OCI-M2 (cell line): ENCODE measurements around the gene RPS6KA2.

Source experiments
- DNase-seq: peaks from one replicate; lab custom pipeline; 2025; ENCODE audit not compliant: unreplicated experiment; lab: John Stamatoyannopoulos, UW

Gene RPS6KA2

GRCh38 chr6:166656230-166657151 lies 29.4 kb upstream of the RPS6KA2 start:
- DNase-seq: no peak

- DNase-seq: no peak
These were observed 28.7 kb upstream of the RPS6KA2 start for GRCh38 chr6:166655713-166656229.

GRCh38 chr6:166655251-166655650 lies 28.2 kb upstream of the RPS6KA2 start:
- DNase-seq: no peak

DNA sequence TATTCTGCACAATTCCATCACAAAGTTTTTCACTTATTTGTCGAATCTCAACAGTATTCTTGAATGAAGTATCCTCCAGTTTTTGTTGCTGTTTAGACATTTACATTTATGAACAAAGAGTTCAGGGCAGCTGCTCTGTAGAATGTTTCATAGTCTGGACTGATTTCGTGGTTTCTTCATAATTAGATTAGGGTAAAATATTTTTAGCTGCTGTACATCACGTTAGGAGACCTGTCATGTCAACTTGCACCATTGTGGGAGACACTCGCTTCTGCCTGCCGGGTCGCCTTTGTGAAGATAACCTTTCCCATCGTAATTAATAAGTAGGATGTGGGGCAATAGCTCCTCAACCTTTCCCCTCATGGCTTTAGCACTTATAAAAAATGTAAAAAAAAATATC lies 27.5 kb upstream of the RPS6KA2 start:
- no peak for DNase-seq

GRCh38 chr6:166653639-166653941 lies 26.5 kb upstream of the RPS6KA2 start:
- no peak for DNase-seq

GRCh38 chr6:166650824-166651807 lies 24.1 kb upstream of the RPS6KA2 start:
- no peak for DNase-seq

DNA sequence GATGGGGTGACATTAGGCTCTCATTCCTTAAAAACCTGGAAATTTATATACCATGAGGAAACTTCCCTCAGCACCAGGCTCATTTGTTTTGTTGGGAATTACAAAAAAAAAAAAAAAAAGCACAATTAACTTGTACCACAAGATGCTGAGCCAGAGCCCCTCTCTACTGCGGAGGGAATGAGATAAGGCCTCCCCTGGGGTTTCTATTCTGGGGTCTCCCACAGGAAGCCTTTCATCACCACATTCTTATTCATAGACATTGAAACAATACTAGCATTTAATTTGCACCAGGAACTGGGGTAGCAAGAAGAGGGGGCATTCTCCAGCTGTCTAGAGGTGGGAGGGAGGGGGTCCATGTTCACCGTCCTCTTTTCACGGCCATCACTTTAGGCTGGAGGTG lies 23.0 kb upstream of the RPS6KA2 start:
- DNase-seq: no peak

GRCh38 chr6:166648846-166649245 lies 21.8 kb upstream of the RPS6KA2 start:
- DNase-seq: no peak

DNA sequence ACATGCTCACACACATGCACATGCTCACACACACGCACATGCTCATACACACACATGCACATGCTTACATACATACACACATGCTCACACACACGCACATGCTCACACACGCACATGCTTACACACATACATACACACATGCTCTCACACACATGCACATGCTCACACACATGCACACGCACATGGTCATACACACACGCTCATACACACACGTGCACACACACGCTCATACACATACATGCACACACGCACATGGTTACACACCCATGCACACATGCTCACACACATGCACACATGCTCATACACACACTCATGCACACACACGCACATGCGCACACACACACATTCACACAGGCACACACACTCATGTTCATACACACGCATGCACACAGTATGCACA lies 20.8 kb upstream of the RPS6KA2 start:
- no peak for DNase-seq

- DNase-seq: no peak
These were observed 19.7 kb upstream of the RPS6KA2 start for GRCh38 chr6:166646716-166647115.

DNA sequence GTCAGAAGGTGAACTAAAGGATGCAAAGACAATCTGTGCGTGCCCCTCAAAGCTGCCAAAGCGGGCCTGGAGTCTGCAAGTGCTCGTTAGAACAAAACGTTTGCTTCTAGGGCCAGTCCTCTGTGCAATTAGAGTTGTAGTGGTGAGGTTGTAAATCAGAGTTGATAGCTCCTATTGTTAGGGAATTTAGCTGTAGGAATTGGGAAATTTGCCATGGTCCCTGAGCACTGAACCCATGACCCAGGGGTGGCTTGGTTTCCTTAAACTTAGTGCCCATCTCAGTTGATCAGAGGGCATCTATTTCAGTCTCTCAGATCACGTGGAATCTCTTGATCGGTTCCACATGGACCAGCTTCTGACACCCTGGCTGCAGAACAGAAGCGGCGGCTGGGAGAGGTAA lies 18.8 kb upstream of the RPS6KA2 start:
- DNase-seq: no peak

- DNase-seq: no peak
These were observed 17.6 kb upstream of the RPS6KA2 start for GRCh38 chr6:166644681-166645080.

DNA sequence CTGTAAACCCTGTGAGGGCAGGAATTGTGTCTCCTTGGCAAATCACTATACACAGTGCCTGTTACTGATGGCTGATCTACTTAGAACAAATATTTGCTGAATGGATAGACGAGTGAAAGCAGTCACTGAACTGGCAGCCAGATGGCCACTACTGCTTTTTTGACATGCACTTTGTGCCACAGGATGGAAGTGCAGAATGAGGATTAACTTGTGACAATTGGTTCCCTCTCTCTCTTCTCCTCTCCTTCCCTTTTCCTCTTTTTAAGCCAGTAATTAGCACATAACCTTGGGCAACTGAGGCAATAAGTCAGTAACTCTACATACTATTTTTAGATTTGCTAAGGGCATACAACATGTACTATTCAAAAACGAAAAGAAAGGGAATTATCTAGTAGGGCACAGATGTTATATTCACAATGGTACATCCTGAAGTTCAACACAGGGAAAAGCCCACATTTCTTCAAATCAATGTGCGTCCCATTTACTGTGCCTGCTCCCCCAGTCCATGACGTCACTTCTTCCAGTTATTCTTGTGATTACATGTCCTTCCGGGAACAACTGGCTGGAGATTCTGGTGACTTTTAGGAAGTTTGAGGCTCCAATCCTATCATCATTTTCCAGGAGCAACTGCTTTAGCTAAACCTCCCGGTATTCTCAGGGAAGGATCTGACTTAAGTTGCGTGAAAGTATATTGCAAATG lies 17.0 kb upstream of the RPS6KA2 start:
- no peak for DNase-seq

- no peak for DNase-seq
These were observed 15.6 kb upstream of the RPS6KA2 start for GRCh38 chr6:166642646-166643045.

DNA sequence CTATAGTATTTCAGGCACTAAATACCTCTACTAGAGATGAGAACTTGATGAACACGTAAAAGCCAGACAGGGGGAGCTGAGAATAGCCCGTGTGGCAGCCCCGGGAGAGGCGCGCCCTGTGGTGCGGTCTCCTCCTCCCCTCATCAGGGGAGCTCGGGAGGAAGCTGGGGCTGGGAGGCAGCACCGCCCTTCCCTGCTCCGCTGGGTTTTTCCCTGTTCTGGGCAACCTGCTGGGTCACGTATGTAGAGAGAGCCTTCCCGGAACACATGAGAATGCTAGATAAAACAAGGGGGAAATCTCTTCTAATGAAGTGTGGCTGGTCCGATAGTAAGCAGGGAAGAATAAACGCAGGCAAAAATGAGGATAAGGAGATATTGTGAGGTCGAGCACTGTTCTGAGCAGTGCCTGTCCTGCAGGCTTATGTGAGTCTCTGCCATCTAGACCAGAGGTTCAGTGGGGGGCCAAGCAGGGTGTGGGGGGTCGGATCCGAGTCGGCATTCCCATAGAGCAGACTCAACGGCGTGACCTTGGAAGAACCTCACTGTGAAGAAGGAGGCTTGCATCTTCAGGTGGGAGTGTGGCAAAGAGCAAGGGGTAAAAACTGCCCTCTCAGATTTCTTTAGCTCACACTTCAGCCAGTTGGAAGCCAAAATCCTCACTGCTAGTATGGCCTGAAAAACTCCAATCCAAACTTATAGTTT lies 13.4 kb upstream of the RPS6KA2 start:
- no peak for DNase-seq

GRCh38 chr6:166639921-166640320 lies 12.9 kb upstream of the RPS6KA2 start:
- DNase-seq: no peak

DNA sequence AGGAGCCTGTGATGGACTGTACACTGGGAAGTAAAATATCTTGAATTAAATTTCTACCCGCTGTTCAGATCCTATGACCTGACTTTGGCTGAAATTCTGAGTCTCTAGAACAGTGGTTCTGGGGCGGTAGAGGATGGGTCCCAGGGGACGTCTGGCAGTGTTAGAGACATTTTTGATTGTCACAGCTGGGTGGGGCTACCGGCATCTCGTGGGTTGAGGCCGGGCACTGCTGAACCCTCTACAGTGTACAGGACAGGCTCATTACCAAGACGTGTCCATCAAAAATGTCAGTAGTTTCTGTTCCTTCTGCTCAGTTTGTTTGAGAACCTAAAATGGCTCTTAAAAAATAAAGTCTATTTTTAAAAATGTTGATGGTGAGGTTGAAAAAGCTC lies 11.5 kb upstream of the RPS6KA2 start:
- DNase-seq: no peak

DNA sequence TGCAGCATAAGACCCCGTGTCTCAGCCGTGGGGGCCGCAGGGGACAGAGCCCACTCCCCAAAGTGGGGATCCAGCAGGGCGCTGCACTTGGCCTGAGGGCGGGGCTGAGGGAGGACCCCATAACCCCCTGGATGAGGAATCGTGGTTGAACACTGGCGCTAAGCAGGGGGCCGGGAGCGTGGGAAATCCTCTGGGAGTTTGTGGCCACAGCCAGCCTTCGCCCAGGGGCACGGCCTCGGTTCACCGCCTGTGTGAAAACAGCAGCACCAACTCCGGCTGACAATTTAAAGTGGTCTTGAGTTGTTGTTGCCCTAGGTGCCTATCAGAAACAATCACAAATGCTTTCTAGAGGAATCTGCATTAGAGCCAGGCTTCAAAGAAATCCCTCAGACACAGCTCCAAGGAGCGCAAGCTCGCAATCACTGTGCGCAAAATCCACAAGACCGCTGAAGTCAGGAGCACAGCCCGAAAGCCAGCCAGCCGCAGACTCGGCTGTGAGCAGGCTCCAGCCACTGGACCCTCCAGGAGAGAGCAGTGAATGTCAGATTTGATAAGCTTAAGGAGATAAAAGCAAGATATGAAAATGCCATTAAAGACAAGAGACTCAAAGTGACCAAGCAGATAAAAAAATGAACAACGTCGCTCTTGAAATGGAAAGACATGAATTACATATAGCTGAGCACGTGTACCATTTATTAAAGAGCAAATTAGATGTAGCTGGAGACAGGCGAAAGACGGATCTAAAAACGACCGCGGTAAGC lies 10.9 kb upstream of the RPS6KA2 start:
- no peak for DNase-seq

GRCh38 chr6:166636934-166637333 lies 9.9 kb upstream of the RPS6KA2 start:
- DNase-seq: no peak
